Mucosa of stomach (tissue), 1 donor: ENCODE measurements around the gene NOL4L.

Experiments
- H3K27me3 ChIP-seq: one replicate; pipeline ENCODE4 v1.7.0; 2013; ENCODE audit warnings: mild to moderate bottlenecking, low read length; ENCODE audit not compliant: control insufficient read depth, insufficient read depth
- H3K36me3 ChIP-seq: one replicate; pipeline ENCODE4 v1.7.0; 2013; ENCODE audit warnings: low read length; ENCODE audit not compliant: control insufficient read depth, insufficient read depth
- H3K4me1 ChIP-seq: one replicate; pipeline ENCODE4 v1.7.0; 2013; ENCODE audit warnings: mild to moderate bottlenecking, low read length; ENCODE audit not compliant: control insufficient read depth, insufficient read depth
- H3K4me3 ChIP-seq: one replicate; pipeline ENCODE4 v1.7.0; 2013; ENCODE audit warnings: low read length
- H3K9ac ChIP-seq: one replicate; pipeline ENCODE4 v1.7.0; 2013; ENCODE audit warnings: mild to moderate bottlenecking, low read length, moderate library complexity
- H3K9me3 ChIP-seq: one replicate; pipeline ENCODE4 v1.7.0; 2013; ENCODE audit warnings: mild to moderate bottlenecking, low read length, moderate library complexity; ENCODE audit not compliant: control insufficient read depth
- donor health status: Pancreatic carcinoma.

The NOL4L gene

GRCh38 chr20:32481311-32482142 is 103.6 kb downstream of the NOL4L start:
- Histone ChIP-seq H3K27me3 (no peaks in the 10 kb centered on the region), H3K4me1 (peaks cover 68% of the 10 kb centered on the region), H3K9ac (peak overlapping the region; percentile 75), H3K4me3 (peak overlapping the region; percentile 50), H3K9me3 (no peaks in the 10 kb centered on the region), H3K36me3 (no peaks in the 10 kb centered on the region)

- peak overlapping the region; percentile 24 for H3K9ac ChIP-seq
- peaks cover 70% of the 10 kb centered on the region for H3K4me1 ChIP-seq
- H3K4me3 ChIP-seq: no peak overlapping the region
- no peaks in the 10 kb centered on the region for H3K36me3 ChIP-seq
- H3K27me3 ChIP-seq: no peaks in the 10 kb centered on the region
- no peaks in the 10 kb centered on the region for H3K9me3 ChIP-seq
Observed at GRCh38 chr20:32480371-32481241, 104.5 kb downstream of the NOL4L start.

GRCh38 chr20:32479697-32480171 is 105.4 kb downstream of the NOL4L start:
- H3K36me3 ChIP-seq: no peaks in the 10 kb centered on the region
- H3K4me3 ChIP-seq: no peak overlapping the region
- H3K9me3 ChIP-seq: no peaks in the 10 kb centered on the region
- H3K9ac ChIP-seq: no peak overlapping the region
- H3K4me1 ChIP-seq: peaks cover 71% of the 10 kb centered on the region
- H3K27me3 ChIP-seq: no peaks in the 10 kb centered on the region

- Histone ChIP-seq H3K9ac (no peak overlapping the region), H3K4me1 (peaks cover 76% of the 10 kb centered on the region), H3K9me3 (no peaks in the 10 kb centered on the region), H3K27me3 (no peaks in the 10 kb centered on the region), H3K4me3 (no peak overlapping the region), H3K36me3 (no peaks in the 10 kb centered on the region)
Observed at GRCh38 chr20:32479012-32479411, 106.1 kb downstream of the NOL4L start.

- H3K27me3 ChIP-seq: no peaks in the 10 kb centered on the region
- H3K9ac ChIP-seq: no peak overlapping the region
- no peaks in the 10 kb centered on the region for H3K36me3 ChIP-seq
- peaks cover 80% of the 10 kb centered on the region for H3K4me1 ChIP-seq
- no peaks in the 10 kb centered on the region for H3K9me3 ChIP-seq
- no peak overlapping the region for H3K4me3 ChIP-seq
Observed at GRCh38 chr20:32478576-32478975, 106.6 kb downstream of the NOL4L start.

- Histone ChIP-seq H3K27me3 (no peaks in the 10 kb centered on the region), H3K4me3 (no peak overlapping the region), H3K9ac (peak overlapping the region; percentile 7), H3K9me3 (no peaks in the 10 kb centered on the region), H3K4me1 (peaks cover 88% of the 10 kb centered on the region), H3K36me3 (no peaks in the 10 kb centered on the region)
Observed at GRCh38 chr20:32477594-32478512, 107.3 kb downstream of the NOL4L start.

- Histone ChIP-seq H3K9ac (peak overlapping the region; percentile 7), H3K4me3 (no peak overlapping the region), H3K4me1 (peaks cover 93% of the 10 kb centered on the region)
Observed at GRCh38 chr20:32476684-32477593, 108.2 kb downstream of the NOL4L start.

GRCh38 chr20:32474967-32475811 is 109.9 kb downstream of the NOL4L start:
- H3K4me1 ChIP-seq: peaks cover 94% of the 10 kb centered on the region
- peak overlapping the region; percentile 40 for H3K4me3 ChIP-seq
- H3K36me3 ChIP-seq: peaks cover 10% of the 10 kb centered on the region
- H3K27me3 ChIP-seq: no peaks in the 10 kb centered on the region
- peak overlapping the region; percentile 66 for H3K9ac ChIP-seq
- H3K9me3 ChIP-seq: no peaks in the 10 kb centered on the region

More at GRCh38 chr20:32476684-32477593, 108.2 kb downstream of the NOL4L start:
- no peaks in the 10 kb centered on the region for H3K27me3 ChIP-seq
- H3K9me3 ChIP-seq: no peaks in the 10 kb centered on the region
- peaks cover 6% of the 10 kb centered on the region for H3K36me3 ChIP-seq

GRCh38 chr20:32474717-32474966 is 110.5 kb downstream of the NOL4L start:
- Histone ChIP-seq H3K4me1 (peaks cover 94% of the 10 kb centered on the region), H3K9me3 (no peaks in the 10 kb centered on the region), H3K36me3 (peaks cover 10% of the 10 kb centered on the region), H3K27me3 (no peaks in the 10 kb centered on the region), H3K4me3 (peak overlapping the region; percentile 40), H3K9ac (peak overlapping the region; percentile 66)

- Histone ChIP-seq H3K36me3 (peaks cover 10% of the 10 kb centered on the region), H3K4me3 (peak overlapping the region; percentile 40), H3K9ac (peak overlapping the region; percentile 66)
Observed at GRCh38 chr20:32474009-32474716, 111.0 kb downstream of the NOL4L start.

More at GRCh38 chr20:32474009-32474716, 111.0 kb downstream of the NOL4L start:
- Histone ChIP-seq H3K9me3 (no peaks in the 10 kb centered on the region), H3K27me3 (no peaks in the 10 kb centered on the region), H3K4me1 (peaks cover 94% of the 10 kb centered on the region)
